Measurements from ENCODE around the gene LIPC. TPM values are rescaled to one million over a fixed set of nuclear protein-coding genes. Genes with fewer than 3 reads are reported as not detected.

The LIPC gene
- total RNA-seq, 4 donors from 2014 or later, result 0.47 TPM; not detected in 3

DNA sequence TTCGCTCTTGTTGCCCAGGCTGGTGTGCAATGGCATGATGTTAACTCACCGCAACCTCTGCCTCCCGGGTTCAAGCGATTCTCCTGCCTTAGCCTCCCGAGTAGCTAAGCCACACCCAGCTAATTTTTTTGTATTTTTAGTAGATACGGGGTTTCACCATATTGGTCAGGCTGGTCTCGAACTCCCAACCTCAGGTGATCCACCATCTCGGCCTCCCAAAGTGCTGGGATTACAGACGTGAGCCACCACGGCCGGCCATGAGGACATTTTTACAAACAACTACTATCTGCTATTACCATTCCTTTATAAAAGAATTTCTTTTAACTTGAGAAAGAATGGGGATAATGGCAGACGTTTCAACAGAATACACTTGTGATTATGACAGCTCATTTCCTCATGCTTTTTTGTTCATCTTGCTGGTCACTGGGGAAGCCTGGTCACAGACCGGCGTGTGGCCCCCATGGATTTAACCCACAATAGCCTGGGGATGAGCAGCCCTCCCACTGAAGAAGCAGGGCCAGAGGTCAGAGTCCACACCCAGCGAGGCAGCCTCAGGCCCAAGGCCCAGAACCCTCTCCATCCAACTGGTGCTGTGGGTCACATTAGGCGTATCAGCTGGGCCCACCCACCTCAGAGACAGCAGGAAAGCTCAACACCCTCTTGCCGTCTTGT lies 112.0 kb downstream of the LIPC start:
- Histone ChIP-seq H3K36me3 (no peaks in the 10 kb centered on the region), H3K9me3 (no peaks in the 10 kb centered on the region), H3K4me1 (peaks cover 14 to 20% of the 10 kb centered on the region in 2 donors), H3K27me3 (no peaks in the 10 kb centered on the region), H3K27ac (no peak overlapping the region), H3K4me3 (no peak overlapping the region)
- ATAC-seq, result no peak
- intact Hi-C loops (cut with DNase I; ENCODE audit: low total_unique reads), result no loop called here
- in situ Hi-C loops (cut with MboI; ENCODE audit: low sequenced_read_pairs in 4 of 4), result loop anchor here in 1 of 4 donors (10.0 kb wide), 1 partner anchor 309 kb away; no protein-coding TSS in a partner anchor
- DNase-seq, result no peak
- no peak for TF ChIP-seq POLR2A (IDR thresholded peaks at IDR 0.05)
- TF ChIP-seq, protein P1, sequence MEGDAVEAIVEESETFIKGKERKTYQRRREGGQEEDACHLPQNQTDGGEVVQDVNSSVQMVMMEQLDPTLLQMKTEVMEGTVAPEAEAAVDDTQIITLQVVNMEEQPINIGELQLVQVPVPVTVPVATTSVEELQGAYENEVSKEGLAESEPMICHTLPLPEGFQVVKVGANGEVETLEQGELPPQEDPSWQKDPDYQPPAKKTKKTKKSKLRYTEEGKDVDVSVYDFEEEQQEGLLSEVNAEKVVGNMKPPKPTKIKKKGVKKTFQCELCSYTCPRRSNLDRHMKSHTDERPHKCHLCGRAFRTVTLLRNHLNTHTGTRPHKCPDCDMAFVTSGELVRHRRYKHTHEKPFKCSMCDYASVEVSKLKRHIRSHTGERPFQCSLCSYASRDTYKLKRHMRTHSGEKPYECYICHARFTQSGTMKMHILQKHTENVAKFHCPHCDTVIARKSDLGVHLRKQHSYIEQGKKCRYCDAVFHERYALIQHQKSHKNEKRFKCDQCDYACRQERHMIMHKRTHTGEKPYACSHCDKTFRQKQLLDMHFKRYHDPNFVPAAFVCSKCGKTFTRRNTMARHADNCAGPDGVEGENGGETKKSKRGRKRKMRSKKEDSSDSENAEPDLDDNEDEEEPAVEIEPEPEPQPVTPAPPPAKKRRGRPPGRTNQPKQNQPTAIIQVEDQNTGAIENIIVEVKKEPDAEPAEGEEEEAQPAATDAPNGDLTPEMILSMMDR (IDR thresholded peaks at IDR 0.05 in 4 of 5, conservative IDR thresholded peaks at IDR 0.05 in 1 of 5), result no peak

DNA sequence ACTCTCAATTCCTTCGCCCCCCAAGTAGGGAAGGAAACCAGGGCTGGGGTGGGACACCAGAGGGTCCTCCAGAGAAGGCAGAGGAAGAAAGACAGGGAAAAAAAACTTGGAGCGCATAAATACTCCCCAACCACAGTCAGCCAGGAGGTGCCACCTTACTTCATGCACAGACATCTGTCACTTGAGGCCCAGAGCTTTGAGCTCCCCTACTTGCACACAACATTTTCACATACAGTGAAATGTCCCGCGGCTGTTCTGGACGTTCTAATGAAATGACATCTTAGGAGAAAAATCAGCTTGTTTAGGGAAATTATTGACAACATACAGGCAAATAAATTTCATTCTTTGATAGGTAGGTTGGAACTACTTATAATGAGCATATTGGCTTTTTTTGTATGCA lies 113.0 kb downstream of the LIPC start:
- Histone ChIP-seq H3K4me1 (peaks cover 18 to 30% of the 10 kb centered on the region in 2 donors), H3K36me3 (no peaks in the 10 kb centered on the region), H3K4me3 (no peak overlapping the region), H3K9me3 (no peaks in the 10 kb centered on the region), H3K27ac (no peak overlapping the region), H3K27me3 (no peaks in the 10 kb centered on the region)
- DNase-seq (no peak), ATAC-seq (no peak)
- no peak for TF ChIP-seq POLR2A (IDR thresholded peaks at IDR 0.05)
- TF ChIP-seq, protein P1 (IDR thresholded peaks at IDR 0.05 in 4 of 5, conservative IDR thresholded peaks at IDR 0.05 in 1 of 5), result no peak
- intact Hi-C loops (cut with DNase I; ENCODE audit: low total_unique reads), result loop anchor here (5.0 kb wide), 6 partner anchors 37 to 317 kb away; partner anchors contain the start of gene MINDY2
- in situ Hi-C loops (cut with MboI; ENCODE audit: low sequenced_read_pairs in 4 of 4), result loop anchor here in 1 of 4 donors (10.0 kb wide), 1 partner anchor 310 kb away; no protein-coding TSS in a partner anchor

DNA sequence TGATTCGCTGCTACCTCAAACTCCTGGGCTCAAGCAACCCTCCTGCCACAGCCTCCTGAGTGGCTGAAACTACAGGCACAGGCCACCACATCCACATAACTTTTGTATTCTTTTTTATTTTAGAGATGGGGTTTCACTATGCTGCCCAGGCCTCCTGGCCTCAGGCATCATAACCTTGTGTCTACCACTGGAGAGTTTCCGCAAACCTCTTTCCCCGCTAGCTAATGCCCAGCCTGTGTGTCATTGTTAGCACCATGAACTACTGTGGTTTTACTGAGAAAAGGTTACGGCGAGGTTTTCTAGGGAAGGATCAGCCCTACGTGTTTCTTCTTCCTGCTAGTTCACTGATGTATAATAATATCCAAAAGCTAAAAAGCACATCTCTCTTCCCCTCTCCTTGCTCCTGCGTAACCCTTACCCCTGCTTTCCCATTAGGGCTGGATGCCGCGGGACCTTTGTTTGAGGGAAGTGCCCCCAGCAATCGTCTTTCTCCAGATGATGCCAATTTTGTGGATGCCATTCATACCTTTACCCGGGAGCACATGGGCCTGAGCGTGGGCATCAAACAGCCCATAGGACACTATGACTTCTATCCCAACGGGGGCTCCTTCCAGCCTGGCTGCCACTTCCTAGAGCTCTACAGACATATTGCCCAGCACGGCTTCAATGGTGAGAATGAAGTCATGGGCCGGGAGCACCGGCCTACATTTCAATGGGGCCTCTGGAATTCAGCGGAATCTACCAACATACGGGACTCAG lies 113.7 kb downstream of the LIPC start:
- in situ Hi-C loops (cut with MboI; ENCODE audit: low sequenced_read_pairs in 4 of 4), result loop anchor here in 1 of 4 donors (10.0 kb wide), 1 partner anchor 311 kb away; no protein-coding TSS in a partner anchor
- TF ChIP-seq POLR2A (IDR thresholded peaks at IDR 0.05), result no peak

DNA sequence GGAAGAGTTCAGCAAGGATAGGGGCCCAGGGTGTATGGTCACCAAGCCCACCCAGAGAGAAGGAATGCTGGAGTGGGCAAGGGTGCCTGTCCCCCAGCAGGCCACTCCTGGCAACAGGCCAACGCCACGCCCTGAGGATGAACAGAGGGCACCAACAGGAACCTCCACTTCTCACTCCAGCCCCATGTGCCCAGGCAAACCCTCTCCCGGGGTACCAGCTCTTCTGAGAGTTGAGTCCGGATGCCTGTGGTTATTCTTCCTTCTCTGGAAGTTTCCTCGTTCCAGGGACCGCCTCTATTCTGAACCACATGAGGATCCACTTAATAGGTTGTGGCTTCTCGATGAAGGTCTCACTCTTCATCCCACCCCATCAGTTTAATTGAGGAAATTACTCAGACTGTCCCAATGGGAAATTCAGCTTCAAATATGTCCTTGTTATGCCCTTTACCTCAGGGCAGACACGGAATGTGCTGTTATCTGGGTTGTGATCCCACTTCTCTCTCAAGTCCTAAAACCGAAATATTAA lies 114.3 kb downstream of the LIPC start:
- intact Hi-C loops (cut with DNase I; ENCODE audit: low total_unique reads), result loop anchor here (2.0 to 5.0 kb wide), 7 partner anchors 39 to 319 kb away; partner anchors contain the start of gene MINDY2
- Histone ChIP-seq H3K9me3 (no peaks in the 10 kb centered on the region), H3K4me1 (peaks cover 22 to 36% of the 10 kb centered on the region in 2 donors), H3K27ac (no peak overlapping the region), H3K27me3 (no peaks in the 10 kb centered on the region), H3K36me3 (no peaks in the 10 kb centered on the region), H3K4me3 (no peak overlapping the region)
- no peak for TF ChIP-seq POLR2A (IDR thresholded peaks at IDR 0.05)
- TF ChIP-seq, protein P1 (IDR thresholded peaks at IDR 0.05 in 4 of 5, conservative IDR thresholded peaks at IDR 0.05 in 1 of 5), result no peak
- in situ Hi-C loops (cut with MboI; ENCODE audit: low sequenced_read_pairs in 4 of 4), result loop anchor here in 1 of 4 donors (10.0 kb wide), 1 partner anchor 311 kb away; no protein-coding TSS in a partner anchor
- DNase-seq, result no peak
- no peak for ATAC-seq

More for the DNA sequence above, 113.7 kb downstream of the LIPC start:
- no peak for ATAC-seq
- no peak overlapping the region for H3K27ac ChIP-seq
- no peaks in the 10 kb centered on the region for H3K36me3 ChIP-seq
- H3K9me3 ChIP-seq, result no peaks in the 10 kb centered on the region
- DNase-seq, result no peak
- H3K4me3 ChIP-seq, result no peak overlapping the region
- intact Hi-C loops (cut with DNase I; ENCODE audit: low total_unique reads), result loop anchor here (2.0 to 5.0 kb wide), 7 partner anchors 38 to 318 kb away; partner anchors contain the start of gene MINDY2
- H3K27me3 ChIP-seq, result no peaks in the 10 kb centered on the region
- peaks cover 22 to 36% of the 10 kb centered on the region in 2 donors for H3K4me1 ChIP-seq
